HPDE6-E6E7 (cell line): ENCODE measurements around the gene ITGA3.

Experiments used
- DNase-seq: peaks from one replicate; pipeline ENCODE4 v3.0.0; 2011; ENCODE audit warnings: missing footprints; ENCODE audit errors: extremely low spot score

Gene ITGA3

GRCh38 chr17:50070908-50071680 lies 15.2 kb downstream of the ITGA3 start:
- DNase-seq: no peak

DNA sequence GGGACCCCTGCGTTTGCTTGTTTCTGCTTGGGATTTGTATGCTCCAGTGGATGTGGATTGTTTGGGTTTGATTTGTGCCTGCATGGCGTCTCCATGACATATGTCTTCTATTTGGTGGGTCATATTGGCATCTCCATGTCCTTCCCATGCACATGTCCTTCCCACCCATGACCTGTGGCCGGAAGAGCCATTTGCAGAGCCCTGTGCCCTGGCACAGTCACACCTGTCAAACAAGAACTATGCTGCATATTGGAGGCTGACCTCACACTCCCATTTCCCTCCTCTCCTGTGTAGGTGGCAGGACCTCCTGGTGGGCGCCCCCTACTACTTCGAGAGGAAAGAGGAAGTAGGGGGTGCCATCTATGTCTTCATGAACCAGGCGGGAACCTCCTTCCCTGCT lies 15.8 kb downstream of the ITGA3 start:
- DNase-seq: no peak

- no peak for DNase-seq
These were observed 16.2 kb downstream of the ITGA3 start for GRCh38 chr17:50072130-50072529.

DNA sequence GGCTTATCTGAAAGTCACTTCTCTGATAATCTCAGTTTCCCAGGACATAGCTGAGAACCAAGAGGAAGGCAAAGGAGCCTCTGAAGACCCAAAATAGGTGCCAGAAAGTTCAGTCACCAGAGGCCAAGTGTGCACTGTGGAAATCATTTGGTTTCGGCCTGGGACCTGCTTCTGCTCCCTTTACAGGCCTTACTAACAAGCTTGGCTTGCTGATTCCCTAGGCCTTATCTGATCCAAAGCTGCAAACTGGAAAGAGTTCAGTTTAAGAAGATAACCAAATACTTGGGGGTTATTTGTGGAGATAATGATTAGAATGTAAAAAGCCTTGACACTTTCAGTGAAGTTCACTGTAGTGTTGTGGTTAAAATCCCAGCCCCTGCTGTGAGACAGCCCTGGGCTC lies 17.0 kb downstream of the ITGA3 start:
- no peak for DNase-seq

- no peak for DNase-seq
These were observed 18.3 kb downstream of the ITGA3 start for GRCh38 chr17:50074227-50074626.

GRCh38 chr17:50075446-50076032 lies 19.6 kb downstream of the ITGA3 start:
- DNase-seq: no peak

GRCh38 chr17:50076221-50076590 lies 20.3 kb downstream of the ITGA3 start:
- no peak for DNase-seq

DNA sequence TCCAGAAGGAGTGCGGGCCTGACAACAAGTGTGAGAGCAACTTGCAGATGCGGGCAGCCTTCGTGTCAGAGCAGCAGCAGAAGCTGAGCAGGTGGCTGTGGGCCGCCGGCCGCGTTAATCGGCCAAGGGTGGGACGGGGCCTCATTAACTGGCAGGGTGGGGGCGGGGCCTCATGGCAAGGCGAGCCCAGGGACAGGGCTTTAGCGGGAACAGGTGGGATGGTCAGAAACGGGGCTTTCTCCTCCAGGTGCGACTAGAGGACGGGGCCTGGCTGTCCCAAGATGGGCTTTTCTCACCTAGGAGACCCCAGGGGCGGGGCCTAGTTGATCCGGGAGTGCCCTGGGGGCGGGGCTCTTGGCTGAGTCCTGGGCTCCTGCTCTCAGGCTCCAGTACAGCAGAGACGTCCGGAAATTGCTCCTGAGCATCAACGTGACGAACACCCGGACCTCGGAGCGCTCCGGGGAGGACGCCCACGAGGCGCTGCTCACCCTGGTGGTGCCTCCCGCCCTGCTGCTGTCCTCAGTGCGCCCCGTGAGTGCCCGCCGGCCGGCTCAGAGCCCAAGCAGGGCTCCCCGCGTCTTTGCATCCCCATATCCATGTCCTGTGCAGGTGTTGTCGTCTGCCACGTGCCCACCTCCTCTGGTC lies 20.8 kb downstream of the ITGA3 start:
- no peak for DNase-seq

- DNase-seq: no peak
These were observed 22.5 kb downstream of the ITGA3 start for GRCh38 chr17:50078430-50078829.

GRCh38 chr17:50079334-50080095 lies 23.6 kb downstream of the ITGA3 start:
- no peak for DNase-seq

GRCh38 chr17:50080096-50080480 lies 24.2 kb downstream of the ITGA3 start:
- no peak for DNase-seq

DNA sequence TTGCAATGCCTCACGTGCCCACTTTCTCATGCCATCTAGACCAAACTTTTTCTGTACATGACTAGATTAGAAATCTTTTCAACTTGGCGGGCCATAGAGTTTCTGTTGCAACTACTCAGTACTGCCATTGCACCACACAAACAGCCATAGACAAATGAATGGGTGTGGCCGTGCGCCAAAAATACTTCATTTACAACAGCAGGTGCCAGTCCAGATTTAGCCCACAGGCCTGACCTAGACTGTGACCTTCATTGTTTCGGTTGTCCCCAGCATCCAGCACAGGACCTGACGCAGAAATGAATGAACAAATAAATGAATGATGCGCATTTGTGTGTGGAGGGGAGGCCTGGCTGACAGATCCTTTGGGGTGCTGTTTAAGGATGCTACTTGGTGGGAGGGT lies 24.9 kb downstream of the ITGA3 start:
- no peak for DNase-seq

- DNase-seq: no peak
These were observed 25.8 kb downstream of the ITGA3 start for GRCh38 chr17:50081757-50082156.

DNA sequence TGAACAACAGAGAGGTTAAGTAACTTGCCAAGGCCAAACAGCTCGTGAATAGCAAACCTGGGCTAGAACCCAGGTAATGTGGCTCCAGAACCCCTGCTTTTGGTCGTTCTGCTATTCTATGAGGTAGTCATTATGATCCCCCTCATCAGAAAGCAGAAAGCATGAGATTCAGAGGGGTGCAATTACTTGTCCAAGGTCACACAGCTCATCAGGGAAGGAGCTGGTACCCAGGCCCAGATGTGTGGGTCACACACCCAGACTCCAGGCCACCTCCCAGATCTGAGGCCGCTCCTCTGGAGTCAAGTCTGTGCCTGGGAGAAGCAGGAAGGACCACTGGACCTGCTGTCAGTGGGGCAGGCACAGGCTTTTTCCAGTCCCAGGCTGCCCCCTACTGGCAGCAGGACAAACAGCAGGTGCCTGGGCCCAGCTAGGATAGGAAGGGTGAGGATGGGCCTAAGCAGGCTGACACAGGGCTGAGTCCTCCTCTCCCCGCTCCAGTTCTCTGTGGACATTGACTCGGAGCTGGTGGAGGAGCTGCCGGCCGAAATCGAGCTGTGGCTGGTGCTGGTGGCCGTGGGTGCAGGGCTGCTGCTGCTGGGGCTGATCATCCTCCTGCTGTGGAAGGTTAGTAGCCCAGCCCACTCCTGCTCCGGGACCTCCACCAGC lies 31.5 kb downstream of the ITGA3 start:
- DNase-seq: peak; percentile 69

DNA sequence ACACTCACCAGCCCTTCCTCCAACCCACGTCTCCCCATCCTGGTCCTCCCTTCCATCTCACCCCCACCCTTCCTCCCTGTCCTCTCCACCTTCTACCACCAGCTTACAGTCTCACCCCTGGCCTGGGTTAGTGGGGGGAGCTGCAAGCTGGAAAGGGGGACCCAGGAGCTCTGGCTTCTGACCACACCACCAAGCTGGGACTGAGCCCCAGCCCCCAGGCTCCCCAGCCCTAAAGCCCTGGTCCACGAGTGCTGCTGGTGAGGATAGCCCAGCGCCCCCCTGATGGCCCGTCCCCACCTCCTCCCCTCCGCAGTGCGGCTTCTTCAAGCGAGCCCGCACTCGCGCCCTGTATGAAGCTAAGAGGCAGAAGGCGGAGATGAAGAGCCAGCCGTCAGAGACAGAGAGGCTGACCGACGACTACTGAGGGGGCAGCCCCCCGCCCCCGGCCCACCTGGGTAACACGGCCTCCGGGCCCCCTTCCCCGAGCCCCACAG lies 32.0 kb downstream of the ITGA3 start:
- DNase-seq: no peak

DNA sequence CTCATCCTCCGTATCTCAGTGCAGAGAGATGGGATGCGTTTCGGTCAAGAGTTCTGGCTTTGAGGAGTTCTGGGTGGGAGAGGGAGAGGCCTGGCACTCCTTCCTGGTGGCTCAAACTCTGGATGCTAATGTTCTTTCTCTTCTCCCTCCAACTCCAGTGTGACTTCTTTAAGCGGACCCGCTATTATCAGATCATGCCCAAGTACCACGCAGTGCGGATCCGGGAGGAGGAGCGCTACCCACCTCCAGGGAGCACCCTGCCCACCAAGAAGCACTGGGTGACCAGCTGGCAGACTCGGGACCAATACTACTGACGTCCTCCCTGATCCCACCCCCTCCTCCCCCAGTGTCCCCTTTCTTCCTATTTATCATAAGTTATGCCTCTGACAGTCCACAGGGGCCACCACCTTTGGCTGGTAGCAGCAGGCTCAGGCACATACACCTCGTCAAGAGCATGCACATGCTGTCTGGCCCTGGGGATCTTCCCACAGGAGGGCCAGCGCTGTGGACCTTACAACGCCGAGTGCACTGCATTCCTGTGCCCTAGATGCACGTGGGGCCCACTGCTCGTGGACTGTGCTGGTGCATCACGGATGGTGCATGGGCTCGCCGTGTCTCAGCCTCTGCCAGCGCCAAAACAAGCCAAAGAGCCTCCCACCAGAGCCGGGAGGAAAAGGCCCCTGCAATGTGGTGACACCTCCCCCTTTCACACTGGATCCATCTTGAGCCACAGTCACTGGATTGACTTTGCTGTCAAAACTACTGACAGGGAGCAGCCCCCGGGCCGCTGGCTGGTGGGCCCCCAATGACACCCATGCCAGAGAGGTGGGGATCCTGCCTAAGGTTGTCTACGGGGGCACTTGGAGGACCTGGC lies 33.3 kb downstream of the ITGA3 start:
- no peak for DNase-seq

GRCh38 chr17:50090071-50090470 lies 34.2 kb downstream of the ITGA3 start:
- DNase-seq: no peak

DNA sequence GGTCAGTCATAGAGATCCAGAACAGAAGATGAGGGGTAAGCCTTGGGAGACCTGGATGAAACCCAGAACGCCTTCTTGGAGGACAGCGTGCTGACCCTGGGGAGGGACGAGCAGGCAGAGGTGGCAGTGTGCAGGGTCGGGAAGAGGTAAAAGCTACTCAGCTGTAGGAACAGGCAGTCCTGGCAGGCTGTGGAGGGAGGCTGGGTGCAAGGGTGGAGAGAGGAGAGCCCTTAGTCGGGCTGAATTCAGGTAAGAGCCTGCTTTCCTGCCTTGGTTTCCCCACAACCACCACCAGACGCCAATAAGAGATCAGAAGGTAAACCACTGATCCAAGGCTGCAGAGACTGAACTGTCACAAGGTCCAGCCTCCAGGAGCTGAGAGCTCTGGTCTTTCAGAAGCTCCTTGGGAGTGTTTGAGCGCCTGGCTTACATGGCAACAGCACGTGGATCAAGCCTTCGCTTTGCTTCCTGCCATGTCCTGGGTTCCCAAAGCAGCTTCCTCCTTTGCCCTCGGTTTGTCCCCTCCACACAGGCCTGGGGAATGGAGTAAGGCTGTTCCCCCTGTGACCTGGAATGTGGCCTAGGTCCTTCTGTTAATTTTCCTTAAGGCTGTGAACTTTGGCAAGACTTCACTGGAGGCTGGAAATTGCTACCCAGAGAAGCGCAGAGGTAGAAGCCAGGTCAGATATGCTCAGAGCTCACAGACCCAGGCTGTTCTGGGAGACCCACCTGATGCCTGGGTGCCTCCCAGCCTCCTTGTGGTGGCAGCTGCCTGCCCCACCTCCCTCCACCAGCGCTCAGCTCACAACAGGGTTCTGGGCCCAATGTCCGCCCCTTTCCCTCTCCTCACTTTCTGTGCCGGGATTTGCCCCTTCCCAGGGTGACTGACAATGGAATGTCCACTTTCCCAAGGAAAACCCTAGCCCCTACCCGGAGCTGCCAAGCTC lies 35.3 kb downstream of the ITGA3 start:
- no peak for DNase-seq

- DNase-seq: no peak
These were observed 36.0 kb downstream of the ITGA3 start for GRCh38 chr17:50091918-50092285.

DNA sequence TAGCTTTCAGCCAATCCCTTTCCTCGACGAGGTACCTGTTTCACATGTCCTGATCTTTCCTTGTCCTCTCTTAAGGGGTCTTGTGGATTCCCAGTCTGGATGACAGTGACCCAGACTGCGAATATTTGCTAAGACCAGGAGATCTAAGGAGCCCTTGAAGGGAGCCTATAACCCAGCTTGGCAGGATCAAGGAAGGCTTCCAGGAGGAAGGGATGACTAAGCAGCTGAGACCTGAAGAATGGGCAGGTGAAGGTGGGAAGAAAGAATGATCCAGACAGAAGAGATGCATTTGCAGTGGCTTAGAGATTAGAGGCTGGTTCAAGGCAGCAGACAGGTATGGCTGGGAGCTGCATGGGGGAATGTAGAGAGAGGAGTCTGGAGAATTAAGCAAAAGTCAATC lies 37.3 kb downstream of the ITGA3 start:
- DNase-seq: no peak
